Lower lobe of right lung (tissue), 2 donors: Measurements from ENCODE around the gene DIP2B. TPM values are rescaled to one million over a fixed set of nuclear protein-coding genes. Genes with fewer than 3 reads are reported as not detected.
A peak's percentile ranks its signal among the peaks of the same experiment; 100 is the strongest.

ENCODE experiments used
- ATAC-seq, 2 donors: fragments of 200-7000 bp; cut with Tn5 transposase; one replicate each; pipeline ENCODE4 v1.9.1; 2020 to 2022; ENCODE audit warnings: mild to moderate bottlenecking in 2 of 2, moderate library complexity in 2 of 2
- DNase-seq: peaks from one replicate; pipeline ENCODE4 v3.0.0-alpha.2; 2020
- H3K27ac ChIP-seq: fragments of 200-600 bp; one replicate; pipeline ENCODE4 v1.8.0; 2022
- H3K27me3 ChIP-seq: fragments of 200-600 bp; one replicate; pipeline ENCODE4 v1.8.0; 2022; ENCODE audit warnings: low read depth
- H3K36me3 ChIP-seq: fragments of 200-600 bp; one replicate; pipeline ENCODE4 v1.8.0; 2022; ENCODE audit warnings: mild to moderate bottlenecking
- H3K4me1 ChIP-seq: fragments of 200-600 bp; one replicate; pipeline ENCODE4 v1.8.0; 2022
- H3K4me3 ChIP-seq: fragments of 200-600 bp; one replicate; pipeline ENCODE4 v1.8.0; 2022; ENCODE audit warnings: mild to moderate bottlenecking
- H3K9me3 ChIP-seq: fragments of 200-600 bp; one replicate; pipeline ENCODE4 v1.8.0; 2022
- intact Hi-C: fragments of 100-400 bp; cut with DNase I; formaldehyde crosslinking; loops from one replicate; pipeline ENCODE4 v1.11.0; 2022
- total RNA-seq: library from RNA; stranded (reverse); fragmentation: NEBNext Ultra II Directional; extraction: Animal tissue kit (Norgen Biotek cat#: 25700); gene quantifications from one replicate; pipeline ENCODE4 v1.2.1, GENCODE V29; 2021
- TF ChIP-seq, protein P1 (sequence below): fragments of 200-600 bp; IDR thresholded peaks from one replicate; pipeline ENCODE4 v1.8.0; 2022; ENCODE audit warnings: antibody characterized with exemption, mild to moderate bottlenecking
- donor health status: DM: no; HTN: yes; CAD: no; lungs with severe emphysema.

The DIP2B gene
- total RNA-seq, 1 donor from 2014 or later = 32.8 TPM

DNA sequence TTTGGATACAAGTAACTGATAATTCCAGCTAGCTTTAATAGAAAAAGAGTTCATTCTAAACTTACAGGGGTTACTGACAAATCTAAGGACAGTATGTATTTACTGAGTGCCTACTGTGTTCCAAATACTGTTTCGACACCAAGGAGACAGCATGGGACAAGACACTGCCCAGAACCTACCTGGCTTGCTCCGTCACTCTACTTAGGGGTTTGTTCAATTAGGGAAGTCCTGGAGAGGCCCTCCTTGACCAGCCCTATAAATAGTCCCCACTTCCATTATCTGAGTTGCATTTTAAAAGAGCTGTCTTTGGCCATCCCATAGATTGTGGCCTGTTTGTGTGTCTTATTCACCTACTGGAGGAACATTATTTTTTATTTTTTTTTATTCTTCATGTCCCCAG, 129.6 kb downstream of the DIP2B start:
- intact Hi-C loops = loop anchor here (5.0 kb wide), 1 partner anchor 127 kb away; no protein-coding TSS in a partner anchor
- DNase-seq (no peak), ATAC-seq (peak in 1 of 2 donors; percentile 61)
- peaks cover 15% of the 10 kb centered on the region for H3K36me3 ChIP-seq
- TF ChIP-seq, protein P1, sequence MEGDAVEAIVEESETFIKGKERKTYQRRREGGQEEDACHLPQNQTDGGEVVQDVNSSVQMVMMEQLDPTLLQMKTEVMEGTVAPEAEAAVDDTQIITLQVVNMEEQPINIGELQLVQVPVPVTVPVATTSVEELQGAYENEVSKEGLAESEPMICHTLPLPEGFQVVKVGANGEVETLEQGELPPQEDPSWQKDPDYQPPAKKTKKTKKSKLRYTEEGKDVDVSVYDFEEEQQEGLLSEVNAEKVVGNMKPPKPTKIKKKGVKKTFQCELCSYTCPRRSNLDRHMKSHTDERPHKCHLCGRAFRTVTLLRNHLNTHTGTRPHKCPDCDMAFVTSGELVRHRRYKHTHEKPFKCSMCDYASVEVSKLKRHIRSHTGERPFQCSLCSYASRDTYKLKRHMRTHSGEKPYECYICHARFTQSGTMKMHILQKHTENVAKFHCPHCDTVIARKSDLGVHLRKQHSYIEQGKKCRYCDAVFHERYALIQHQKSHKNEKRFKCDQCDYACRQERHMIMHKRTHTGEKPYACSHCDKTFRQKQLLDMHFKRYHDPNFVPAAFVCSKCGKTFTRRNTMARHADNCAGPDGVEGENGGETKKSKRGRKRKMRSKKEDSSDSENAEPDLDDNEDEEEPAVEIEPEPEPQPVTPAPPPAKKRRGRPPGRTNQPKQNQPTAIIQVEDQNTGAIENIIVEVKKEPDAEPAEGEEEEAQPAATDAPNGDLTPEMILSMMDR = no peak
- no peak overlapping the region for H3K27ac ChIP-seq
- H3K27me3 ChIP-seq = no peaks in the 10 kb centered on the region
- no peak overlapping the region for H3K4me3 ChIP-seq
- H3K4me1 ChIP-seq = peaks cover 20% of the 10 kb centered on the region
- H3K9me3 ChIP-seq = no peaks in the 10 kb centered on the region

DNA sequence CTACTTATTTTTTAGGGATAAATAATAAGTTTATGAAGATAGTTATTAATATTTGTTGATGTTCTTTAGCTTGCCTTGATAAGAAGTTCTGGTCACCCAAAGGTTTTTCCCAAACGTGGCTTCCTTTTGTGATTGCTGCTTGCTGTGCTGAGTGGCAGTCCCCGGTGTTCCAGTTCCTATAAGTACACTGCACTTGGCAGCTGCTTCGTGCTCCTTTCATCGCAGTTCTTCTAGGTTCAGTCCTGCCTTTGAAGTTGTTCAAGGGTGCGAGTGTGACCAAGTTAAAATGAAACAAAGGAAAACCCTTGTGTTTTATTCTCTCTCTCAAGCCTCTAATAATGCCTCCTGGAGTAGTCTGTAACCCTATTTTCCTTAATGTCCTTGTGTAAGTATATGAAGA, 130.6 kb downstream of the DIP2B start:
- intact Hi-C loops = no loop called here
- H3K27me3 ChIP-seq = no peaks in the 10 kb centered on the region
- H3K9me3 ChIP-seq = no peaks in the 10 kb centered on the region
- peaks cover 12% of the 10 kb centered on the region for H3K36me3 ChIP-seq
- TF ChIP-seq, protein P1 = no peak
- no peak overlapping the region for H3K27ac ChIP-seq
- peaks cover 20% of the 10 kb centered on the region for H3K4me1 ChIP-seq
- no peak overlapping the region for H3K4me3 ChIP-seq
- peak; percentile 54 to 77 for ATAC-seq
- DNase-seq = no peak

DNA sequence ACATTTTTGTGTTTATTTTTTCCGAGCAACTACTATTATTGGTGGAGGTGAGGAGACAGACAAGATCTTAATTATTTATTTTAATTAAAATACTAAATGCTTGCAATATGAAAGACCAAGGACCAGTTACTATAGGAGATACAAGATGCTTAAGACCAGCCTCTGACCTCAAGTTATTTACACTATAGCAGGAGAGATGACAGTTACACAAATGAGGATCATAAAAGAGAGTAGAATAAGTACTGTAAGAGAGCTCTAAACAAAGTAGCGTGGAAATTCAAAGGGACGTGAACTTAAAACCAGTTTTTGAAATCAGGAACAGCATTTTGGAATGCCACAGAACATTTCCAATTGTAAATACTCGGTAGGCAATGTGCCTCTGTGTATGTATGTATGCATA, 131.1 kb downstream of the DIP2B start:
- TF ChIP-seq, protein P1 = no peak
- Histone ChIP-seq H3K4me1 (peaks cover 20% of the 10 kb centered on the region), H3K27me3 (no peaks in the 10 kb centered on the region), H3K27ac (no peak overlapping the region), H3K9me3 (no peaks in the 10 kb centered on the region), H3K4me3 (no peak overlapping the region), H3K36me3 (peaks cover 12% of the 10 kb centered on the region)
- intact Hi-C loops = no loop called here
- DNase-seq (no peak), ATAC-seq (no peak)

DNA sequence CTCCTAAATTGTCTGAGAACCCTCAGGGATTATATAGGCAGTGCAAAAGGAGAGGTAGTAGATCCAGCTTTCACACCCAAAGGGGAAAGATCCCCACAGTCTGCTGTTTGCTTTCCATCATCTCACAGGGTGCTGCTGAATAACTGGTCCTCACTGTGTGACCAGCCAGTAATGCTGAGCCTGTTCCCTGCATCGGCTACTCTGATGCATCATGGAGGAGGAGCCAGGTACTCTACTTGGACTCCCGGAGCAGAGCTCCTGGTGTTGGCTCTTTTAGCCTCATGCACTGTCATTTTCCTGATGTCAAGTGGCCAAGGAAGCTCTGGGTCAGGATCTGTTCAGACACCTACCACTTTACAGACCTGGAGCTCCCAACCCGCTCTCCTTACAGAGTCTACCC, 131.7 kb downstream of the DIP2B start:
- intact Hi-C loops = no loop called here
- TF ChIP-seq, protein P1 = no peak

DNA sequence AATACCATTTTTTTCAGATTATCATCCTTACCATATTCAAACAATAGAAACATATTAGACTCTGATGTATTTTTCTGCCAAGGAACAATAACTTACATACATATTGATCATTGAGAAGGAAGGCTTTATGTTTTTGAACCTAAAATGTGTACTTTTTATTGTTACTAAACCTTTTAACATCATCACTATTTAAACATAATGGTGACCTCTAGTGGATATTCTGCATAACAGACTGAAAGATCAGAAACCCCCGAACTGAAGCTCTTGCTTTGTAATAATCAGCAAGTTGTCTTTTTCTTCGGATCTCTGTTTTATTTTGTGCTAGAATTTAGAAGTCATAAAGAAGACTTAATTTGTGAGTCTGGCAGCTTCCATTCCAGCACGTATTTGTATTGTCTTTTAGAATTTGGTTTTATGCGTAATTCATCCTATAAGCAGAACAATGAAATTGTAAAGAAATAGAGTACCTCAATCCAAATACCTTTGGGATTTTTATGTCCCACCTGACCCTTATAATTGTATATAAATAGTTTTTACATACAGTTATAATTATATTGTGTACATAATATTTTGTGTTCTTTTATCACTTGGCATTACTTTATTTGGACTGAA, 133.2 kb downstream of the DIP2B start:
- peak in 1 of 2 donors; percentile 59 for ATAC-seq
- Histone ChIP-seq H3K9me3 (no peaks in the 10 kb centered on the region), H3K27ac (no peak overlapping the region), H3K4me3 (no peak overlapping the region), H3K36me3 (peaks cover 20% of the 10 kb centered on the region), H3K27me3 (no peaks in the 10 kb centered on the region), H3K4me1 (peaks cover 20% of the 10 kb centered on the region)
- intact Hi-C loops = no loop called here
- TF ChIP-seq, protein P1 = peak; percentile 69
- DNase-seq = no peak

More for the DNA sequence above, 131.7 kb downstream of the DIP2B start:
- Histone ChIP-seq H3K4me1 (peaks cover 20% of the 10 kb centered on the region), H3K36me3 (peaks cover 12% of the 10 kb centered on the region), H3K27me3 (no peaks in the 10 kb centered on the region), H3K4me3 (no peak overlapping the region), H3K9me3 (no peaks in the 10 kb centered on the region), H3K27ac (no peak overlapping the region)
- DNase-seq = no peak
- peak in 1 of 2 donors; percentile 21 for ATAC-seq
